DOHH2 (cell line): ENCODE measurements around the gene NMT2.

ENCODE experiments used
- H3F3A ChIP-seq: fragments of 200-600 bp; sonication (generic), shearing (Covaris generic); 2 replicates; pipeline ENCODE4 v1.6.0; 2016; ENCODE audit warnings: antibody characterized with exemption, mild to moderate bottlenecking; ENCODE audit not compliant: control insufficient read depth, insufficient read depth
- H3K27ac ChIP-seq: fragments of 200-600 bp; sonication (generic); 2 replicates; pipeline ENCODE4 v1.5.1; 2014; ENCODE audit warnings: low read depth, mild to moderate bottlenecking, low read length, moderate library complexity
- H3K27me3 ChIP-seq: fragments of 200-600 bp; sonication (generic); 2 replicates; pipeline ENCODE4 v1.6.1; 2014; ENCODE audit warnings: mild to moderate bottlenecking, low read length, mixed read lengths; ENCODE audit not compliant: control insufficient read depth
- H3K36me3 ChIP-seq: fragments of 200-600 bp; sonication (generic); 2 replicates; pipeline ENCODE4 v1.6.1; 2014; ENCODE audit warnings: mild to moderate bottlenecking, low read length, moderate library complexity, mixed read lengths; ENCODE audit not compliant: control insufficient read depth
- H3K4me1 ChIP-seq: fragments of 200-600 bp; sonication (generic); 2 replicates; pipeline ENCODE4 v1.6.1; 2014; ENCODE audit warnings: mild to moderate bottlenecking, low read length, mixed read lengths; ENCODE audit not compliant: control insufficient read depth
- H3K4me2 ChIP-seq: fragments of 200-600 bp; sonication (generic); 2 replicates; pipeline ENCODE4 v1.6.0; 2014; ENCODE audit warnings: mild to moderate bottlenecking, low read length, moderate library complexity
- H3K4me3 ChIP-seq: fragments of 200-600 bp; sonication (generic); 2 replicates; pipeline ENCODE4 v1.5.1; 2014; ENCODE audit warnings: mild to moderate bottlenecking, low read length, mixed read lengths
- H3K79me2 ChIP-seq: fragments of 200-600 bp; sonication (generic); 2 replicates; pipeline ENCODE4 v1.6.1; 2014; ENCODE audit warnings: mild to moderate bottlenecking, low read length, mixed read lengths; ENCODE audit not compliant: control insufficient read depth
- H3K9me2 ChIP-seq: fragments of 200-600 bp; sonication (generic); replicated peaks from 2 replicates; pipeline ENCODE4 v1.6.1; 2014; ENCODE audit warnings: mild to moderate bottlenecking, low read length, mixed read lengths; ENCODE audit not compliant: control insufficient read depth
- H3K9me3 ChIP-seq: fragments of 200-600 bp; sonication (generic); 2 replicates; pipeline ENCODE4 v1.6.1; 2014; ENCODE audit warnings: antibody characterized with exemption, low read length, mixed read lengths; ENCODE audit not compliant: control insufficient read depth, insufficient read depth
- H4K20me1 ChIP-seq: fragments of 200-600 bp; sonication (generic); 2 replicates; pipeline ENCODE4 v1.6.0; 2014; ENCODE audit warnings: low read depth, mild to moderate bottlenecking, antibody characterized with exemption, low read length, moderate library complexity; ENCODE audit not compliant: control insufficient read depth, insufficient read depth
- CTCF ChIP-seq: fragments of 200-600 bp; sonication (generic); IDR thresholded peaks from one replicate; pipeline ENCODE4 v1.5.1; 2014; ENCODE audit warnings: antibody characterized with exemption, mild to moderate bottlenecking, low read depth, low read length; ENCODE audit not compliant: poor library complexity, severe bottlenecking
- EZH2phosphoT487 ChIP-seq: fragments of 200-600 bp; sonication (generic); IDR thresholded peaks from 2 replicates; pipeline ENCODE4 v1.6.1; 2017; ENCODE audit warnings: borderline replicate concordance, mild to moderate bottlenecking, antibody characterized with exemption, low read length, moderate library complexity, mixed read lengths

The NMT2 gene

GRCh38 chr10:15211464-15211979, 43.0 kb upstream of the NMT2 start:
- H3K79me2 ChIP-seq = no peaks in the 10 kb centered on the region

DNA sequence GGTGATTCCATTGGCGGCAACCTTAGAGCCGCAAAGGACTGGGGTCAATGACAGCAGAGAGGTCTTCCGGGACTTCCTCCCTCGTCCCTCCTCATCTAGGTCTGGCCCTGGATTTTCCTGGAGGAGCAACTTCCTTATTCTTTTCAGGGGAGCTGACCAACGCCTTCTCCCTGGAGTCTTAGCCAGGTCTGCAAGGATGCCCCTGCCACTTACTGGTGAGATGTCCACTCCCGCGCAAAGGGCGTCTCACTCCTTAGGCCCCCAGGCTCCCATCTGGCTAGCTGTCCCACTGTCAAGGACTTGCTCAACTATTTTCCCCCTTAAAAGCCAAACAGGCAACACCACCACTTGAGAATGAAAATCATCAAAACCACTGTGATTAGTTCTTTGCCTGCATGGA, 42.0 kb upstream of the NMT2 start:
- Histone ChIP-seq H3K36me3 (no peaks in the 10 kb centered on the region), H3K4me1 (0 out of 2 replicates have a peak, but pooled peaks cover 3% of the 10 kb centered on the region), H3K79me2 (no peaks in the 10 kb centered on the region), H4K20me1 (no peaks in the 10 kb centered on the region), H3K4me2 (no peak overlapping the region), H3K27ac (no peak overlapping the region), H3F3A (no peaks in the 10 kb centered on the region), H3K9me3 (no peaks in the 10 kb centered on the region), H3K4me3 (no peak overlapping the region), H3K9me2 (no peaks in the 10 kb centered on the region), H3K27me3 (no peaks in the 10 kb centered on the region)
- TF ChIP-seq CTCF (no peak), EZH2phosphoT487 (no peak)

More at GRCh38 chr10:15211464-15211979, 43.0 kb upstream of the NMT2 start:
- no peaks in the 10 kb centered on the region for H3K27me3 ChIP-seq
- H3F3A ChIP-seq = no peaks in the 10 kb centered on the region
- H4K20me1 ChIP-seq = no peaks in the 10 kb centered on the region
- H3K4me1 ChIP-seq = 0 out of 2 replicates have a peak, but pooled peaks cover 3% of the 10 kb centered on the region
- H3K9me3 ChIP-seq = no peaks in the 10 kb centered on the region
- H3K4me2 ChIP-seq = no peak overlapping the region
- H3K4me3 ChIP-seq = no peak overlapping the region
- H3K27ac ChIP-seq = no peak overlapping the region
- TF ChIP-seq CTCF = no peak
- no peak for TF ChIP-seq EZH2phosphoT487
- H3K36me3 ChIP-seq = no peaks in the 10 kb centered on the region
- H3K9me2 ChIP-seq = no peaks in the 10 kb centered on the region

DNA sequence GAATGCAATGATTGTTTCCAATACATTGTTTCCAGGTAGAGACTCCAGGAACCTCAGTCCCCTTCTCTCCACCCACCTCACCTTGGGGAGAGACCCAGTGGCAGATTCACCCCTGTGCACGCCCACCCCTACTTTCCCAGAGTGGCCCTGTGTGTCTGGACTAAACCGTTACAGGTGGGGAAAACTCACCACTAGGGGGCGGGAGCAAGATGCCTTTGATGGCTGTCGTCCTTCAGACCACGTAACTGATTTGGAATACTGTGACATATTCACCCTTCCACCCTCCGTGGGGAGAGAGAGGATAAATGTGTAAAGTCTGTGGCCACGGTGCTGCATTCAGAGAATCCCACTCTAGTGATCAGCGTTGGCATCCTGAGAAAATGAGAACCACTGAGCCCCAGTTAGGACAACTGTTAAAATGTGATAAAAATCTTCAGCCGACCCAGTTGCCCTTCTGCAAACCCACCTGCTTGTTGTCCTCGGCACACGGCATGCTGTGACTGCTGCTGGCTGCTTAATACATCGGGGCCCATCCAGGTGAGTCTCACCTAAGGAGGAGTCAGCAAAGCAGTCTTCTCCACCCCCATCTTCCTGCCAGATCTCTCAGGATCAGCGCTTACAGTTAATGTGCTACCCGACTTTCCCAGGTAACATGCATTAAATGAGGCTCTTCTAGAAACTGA, 41.5 kb upstream of the NMT2 start:
- TF ChIP-seq CTCF (peak; percentile 94), EZH2phosphoT487 (no peak)
- H3K9me2 ChIP-seq = no peaks in the 10 kb centered on the region
- no peaks in the 10 kb centered on the region for H3K79me2 ChIP-seq
- H3K4me2 ChIP-seq = no peak overlapping the region
- H3K4me3 ChIP-seq = no peak overlapping the region
- 0 out of 2 replicates have a peak, but pooled peaks cover 3% of the 10 kb centered on the region for H3K4me1 ChIP-seq
- no peak overlapping the region for H3K27ac ChIP-seq
- H4K20me1 ChIP-seq = no peaks in the 10 kb centered on the region
- no peaks in the 10 kb centered on the region for H3K9me3 ChIP-seq
- no peaks in the 10 kb centered on the region for H3K36me3 ChIP-seq
- H3F3A ChIP-seq = no peaks in the 10 kb centered on the region
- H3K27me3 ChIP-seq = no peaks in the 10 kb centered on the region
